Ramos (cell line): ENCODE data around the gene SELENOP.
"Not testable (repeated sequence)": the region's sequence is repeated elsewhere in the genome, so short reads cannot be mapped to it uniquely, and the experiment has no call there.

ENCODE experiments used
- in situ Hi-C: fragments of 300-500 bp; cut with MboI; formaldehyde crosslinking; loops from one replicate; pipeline ENCODE4 v1.14.3; 2022; ENCODE audit warnings: low sequenced_read_pairs; ENCODE audit not compliant: unreplicated experiment

The SELENOP gene, protein sequence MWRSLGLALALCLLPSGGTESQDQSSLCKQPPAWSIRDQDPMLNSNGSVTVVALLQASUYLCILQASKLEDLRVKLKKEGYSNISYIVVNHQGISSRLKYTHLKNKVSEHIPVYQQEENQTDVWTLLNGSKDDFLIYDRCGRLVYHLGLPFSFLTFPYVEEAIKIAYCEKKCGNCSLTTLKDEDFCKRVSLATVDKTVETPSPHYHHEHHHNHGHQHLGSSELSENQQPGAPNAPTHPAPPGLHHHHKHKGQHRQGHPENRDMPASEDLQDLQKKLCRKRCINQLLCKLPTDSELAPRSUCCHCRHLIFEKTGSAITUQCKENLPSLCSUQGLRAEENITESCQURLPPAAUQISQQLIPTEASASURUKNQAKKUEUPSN

GRCh38 chr5:42811591-42812446, at the start of gene SELENOP:
TSS of gene SELENOP (minus strand) at chr5:42811892. CDS start at chr5:42808353, 3,539 bp downstream.
- in situ Hi-C loops: no loop called here

- in situ Hi-C loops: no loop called here
These were observed 47.0 kb upstream of the SELENOP start for GRCh38 chr5:42858687-42859086.

DNA sequence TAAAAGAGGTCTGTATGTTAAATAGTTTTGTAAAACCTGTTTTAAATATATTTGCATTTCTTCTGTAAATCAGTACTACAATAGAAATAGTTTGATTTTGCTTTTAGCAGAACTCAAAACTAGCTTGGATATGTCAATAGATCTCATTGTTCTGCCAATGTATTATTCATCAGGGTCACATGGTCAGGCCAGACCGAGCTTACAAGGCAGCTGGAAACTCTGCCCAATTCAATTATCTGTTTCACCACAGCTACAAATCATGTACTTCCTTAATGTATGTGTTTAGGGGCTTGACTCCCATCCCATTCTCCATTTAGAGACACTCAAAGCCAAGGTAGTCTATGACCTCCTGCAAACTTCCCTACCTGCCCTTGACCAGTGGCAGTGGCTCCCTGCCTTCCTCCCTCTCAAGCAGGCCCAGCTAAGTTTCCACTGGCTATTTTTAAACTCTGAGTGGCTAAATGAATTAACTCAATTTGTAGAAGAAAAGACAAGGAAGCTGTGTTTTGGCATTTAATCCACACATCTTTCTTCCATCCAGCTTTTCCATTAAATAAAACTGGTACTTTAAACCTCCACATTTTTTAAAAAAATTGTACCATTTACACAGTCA, 46.4 kb upstream of the SELENOP start:
- in situ Hi-C loops: no loop called here

- in situ Hi-C loops: no loop called here
These were observed 44.1 kb upstream of the SELENOP start for GRCh38 chr5:42855811-42856210.

GRCh38 chr5:42855386-42855785, 43.7 kb upstream of the SELENOP start:
- in situ Hi-C loops: no loop called here

GRCh38 chr5:42854795-42855194, 43.1 kb upstream of the SELENOP start:
- in situ Hi-C loops: no loop called here

GRCh38 chr5:42852826-42853225, 41.1 kb upstream of the SELENOP start:
- in situ Hi-C loops: no loop called here

- in situ Hi-C loops: no loop called here
These were observed 39.8 kb upstream of the SELENOP start for GRCh38 chr5:42851481-42851880.

DNA sequence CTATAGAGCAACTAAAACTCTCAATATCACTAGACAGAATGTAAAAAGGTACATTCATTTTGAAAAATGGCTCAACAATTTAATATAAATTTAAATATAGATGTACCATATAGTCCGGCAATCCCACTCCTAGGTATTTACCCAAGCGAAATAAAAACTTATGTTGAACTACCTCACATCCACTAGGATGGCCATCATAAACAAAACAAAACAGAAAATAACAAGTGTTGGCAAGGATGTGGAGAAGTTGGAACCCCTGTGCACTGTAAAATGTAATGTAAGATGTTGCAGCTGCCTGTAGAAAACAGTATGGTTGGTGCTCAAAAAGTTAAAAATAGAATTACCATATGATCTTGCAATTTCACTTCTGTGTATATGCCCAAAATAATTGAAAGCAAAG, 36.9 kb upstream of the SELENOP start:
- in situ Hi-C loops: no loop called here

GRCh38 chr5:42844408-42844807, 32.7 kb upstream of the SELENOP start:
- in situ Hi-C loops: not testable (repeated sequence)

DNA sequence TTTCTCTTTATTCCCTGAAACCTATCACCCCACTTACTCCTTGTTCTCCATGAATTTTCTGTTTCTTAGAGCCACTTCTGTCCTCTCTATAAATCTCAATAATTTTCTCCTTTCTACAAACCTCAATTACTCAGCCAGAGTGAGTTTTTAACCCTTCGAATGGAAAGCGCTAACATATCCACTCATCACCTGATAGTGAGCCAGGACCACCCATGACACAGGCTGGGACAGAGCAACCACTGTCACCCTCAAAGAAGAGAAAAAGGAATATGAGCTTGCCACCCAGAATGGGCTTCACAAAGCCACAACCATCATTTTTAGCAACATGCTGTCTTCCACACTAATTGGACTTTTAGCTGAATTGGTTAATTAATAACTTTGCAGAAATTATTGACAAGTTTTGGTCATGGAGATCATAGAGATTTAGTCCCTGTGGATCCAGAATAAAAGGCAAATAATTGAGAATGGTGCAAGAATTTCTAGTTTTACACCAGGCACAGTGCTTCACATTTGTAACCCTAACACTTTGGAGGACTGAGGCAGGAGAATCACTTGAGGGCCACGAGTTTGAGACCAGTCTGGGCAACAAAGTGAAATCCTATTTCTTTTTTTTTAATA, 32.1 kb upstream of the SELENOP start:
- in situ Hi-C loops: no loop called here

DNA sequence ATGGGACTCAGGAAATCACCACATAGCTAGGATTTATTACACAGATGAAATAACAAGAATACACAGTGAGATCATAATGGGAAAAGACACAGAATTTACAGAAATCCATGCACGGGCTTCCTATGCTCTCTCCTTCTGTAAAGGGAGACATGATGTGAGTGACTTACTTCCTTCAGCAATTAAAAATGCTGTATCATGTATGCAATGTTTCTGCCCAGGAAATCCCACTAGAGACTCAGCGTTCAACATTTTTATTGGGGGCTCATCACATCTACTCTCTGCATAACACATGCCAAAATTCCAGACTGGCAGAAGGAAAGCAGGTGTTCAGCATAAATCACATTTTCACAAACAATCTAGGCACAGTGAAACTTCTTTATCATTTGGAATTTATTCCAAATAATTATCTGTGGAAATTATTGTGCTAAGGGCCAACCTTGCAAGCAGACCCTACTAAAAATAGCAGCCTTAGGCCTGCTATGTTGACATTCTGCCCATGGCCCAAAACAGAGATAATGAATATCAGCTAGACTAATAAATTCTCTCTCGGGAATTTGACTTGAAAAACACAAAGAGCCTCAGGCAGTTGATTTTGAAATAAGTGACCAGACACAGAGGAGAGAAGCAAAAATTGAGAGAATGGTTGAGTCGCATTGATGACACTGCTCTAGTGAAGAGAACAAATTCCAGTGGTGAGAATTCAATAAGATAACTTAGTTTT, 31.4 kb upstream of the SELENOP start:
- in situ Hi-C loops: no loop called here

GRCh38 chr5:42840842-42841567, 29.3 kb upstream of the SELENOP start:
- in situ Hi-C loops: no loop called here

DNA sequence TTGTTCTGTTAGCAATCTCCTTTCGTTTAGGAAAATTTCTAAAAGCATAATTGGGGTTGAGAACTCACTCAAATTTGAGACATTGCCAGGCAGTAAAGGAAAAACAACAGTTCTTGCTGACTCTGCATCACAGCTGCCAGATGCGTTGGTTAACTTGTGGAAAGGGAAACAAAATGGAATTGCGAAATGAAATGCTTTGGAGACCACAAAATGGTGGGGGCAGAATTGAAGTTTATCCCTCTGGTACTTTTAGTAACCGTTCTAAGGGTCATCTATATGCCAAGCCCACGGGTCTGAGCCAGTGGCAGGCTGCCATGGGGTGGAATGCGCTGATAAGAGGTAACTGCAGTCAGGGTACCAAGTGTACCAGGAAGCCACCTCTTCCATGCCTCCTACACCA, 28.6 kb upstream of the SELENOP start:
- in situ Hi-C loops: no loop called here

DNA sequence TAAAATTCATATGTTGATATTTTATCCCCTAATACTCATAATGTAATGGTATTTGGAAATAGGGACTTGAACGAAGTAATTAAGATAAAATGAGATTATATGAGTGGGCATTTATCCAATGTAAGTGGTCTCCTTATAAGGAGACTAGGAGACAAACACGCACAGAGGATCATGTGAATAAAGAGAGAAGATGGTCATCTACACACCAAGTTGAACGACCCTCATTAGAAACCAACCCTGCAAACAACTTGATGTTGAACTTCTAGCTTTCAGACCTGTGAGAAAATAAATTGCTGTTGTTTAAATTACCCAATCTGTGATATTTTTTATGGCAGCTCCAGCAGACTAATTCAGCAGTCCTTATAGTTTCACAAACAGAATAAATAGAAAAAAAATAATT, 27.5 kb upstream of the SELENOP start:
- in situ Hi-C loops: no loop called here

- in situ Hi-C loops: no loop called here
These were observed 25.9 kb upstream of the SELENOP start for GRCh38 chr5:42837601-42838000.

GRCh38 chr5:42836070-42836769, 24.5 kb upstream of the SELENOP start:
- in situ Hi-C loops: no loop called here

GRCh38 chr5:42832060-42832459, 20.4 kb upstream of the SELENOP start:
- in situ Hi-C loops: no loop called here

DNA sequence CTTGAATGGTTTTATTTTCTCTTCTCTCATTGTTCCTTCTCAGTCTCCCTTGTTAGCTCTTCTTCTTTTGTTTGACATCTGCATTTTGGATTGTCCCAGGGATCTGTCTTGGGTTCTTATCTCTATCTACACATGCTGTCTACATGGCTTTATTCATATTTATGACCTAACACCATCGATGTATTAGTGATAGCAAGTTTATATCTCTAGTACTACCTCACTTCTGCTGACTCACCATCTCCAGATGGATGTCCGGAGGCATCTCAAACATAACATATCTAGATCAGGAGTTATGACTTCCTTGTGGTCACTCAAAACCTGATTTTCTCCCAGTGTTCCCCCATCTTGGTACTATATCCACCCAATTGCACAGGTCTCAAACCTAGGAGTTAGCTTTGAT, 19.2 kb upstream of the SELENOP start:
- in situ Hi-C loops: no loop called here
